Measurements from ENCODE around the gene VMP1.
"Not testable (repeated sequence)": the region's sequence is repeated elsewhere in the genome, so short reads cannot be mapped to it uniquely, and the experiment has no call there.

Gene VMP1

DNA sequence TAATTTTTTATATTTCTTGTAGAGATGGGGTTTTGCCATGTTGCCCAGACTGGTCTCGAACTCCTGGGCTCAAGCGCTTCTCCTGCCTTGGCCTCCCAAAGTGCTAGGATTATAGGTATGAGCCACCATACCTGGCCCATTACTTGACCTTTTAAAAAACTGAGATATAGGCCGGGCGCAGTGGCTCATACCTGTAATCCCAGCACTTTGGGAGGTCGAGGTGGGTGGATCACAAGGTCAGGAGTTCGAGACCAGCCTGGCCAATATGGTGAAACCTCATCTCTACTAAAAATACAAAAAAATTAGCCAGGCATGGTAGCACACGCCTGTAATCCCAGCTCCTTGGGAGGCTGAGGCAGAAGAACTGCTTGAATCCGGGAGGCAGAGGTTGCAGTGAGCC is 166.0 kb downstream of the VMP1 start:
- not testable (repeated sequence) for DNase-seq

DNA sequence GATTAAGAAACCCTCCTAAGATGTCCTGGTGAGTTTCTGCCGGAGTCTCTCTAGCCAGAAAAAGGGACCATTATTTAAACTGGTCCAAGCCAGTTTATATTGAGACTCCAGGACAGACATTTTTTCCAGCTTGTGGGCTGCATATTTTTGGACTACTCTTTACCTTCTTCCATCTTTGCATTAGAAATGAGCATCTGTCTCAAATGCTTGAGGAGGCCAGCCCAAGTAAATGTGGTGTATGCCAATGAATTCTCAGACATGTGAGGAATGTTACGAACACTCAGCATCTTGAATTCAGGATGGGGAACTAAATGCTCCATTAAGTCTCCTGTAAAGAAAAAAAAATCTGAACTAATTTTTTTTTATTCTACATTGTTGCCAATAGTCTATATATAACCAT is 166.9 kb downstream of the VMP1 start:
- DNase-seq = no peak

DNA sequence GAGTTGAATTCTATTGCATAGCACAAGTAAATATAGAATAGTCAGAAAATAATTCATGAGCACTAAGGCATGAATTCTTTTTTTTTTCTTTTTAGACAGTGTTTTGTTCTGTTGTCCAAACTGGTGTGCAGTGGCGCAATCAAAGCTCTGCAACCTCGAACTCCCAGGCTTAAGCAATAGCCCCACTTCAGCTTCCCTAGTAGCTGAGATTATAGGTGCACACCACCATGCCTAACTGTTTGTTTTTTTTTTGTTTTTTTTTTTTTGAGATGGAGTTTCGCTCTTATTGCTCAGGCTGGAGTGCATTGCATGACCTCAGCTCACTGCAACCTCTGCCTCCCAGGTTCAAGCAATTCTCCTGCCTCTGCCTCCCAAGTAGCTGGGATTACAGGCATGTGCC is 168.7 kb downstream of the VMP1 start:
- no peak for DNase-seq

DNA sequence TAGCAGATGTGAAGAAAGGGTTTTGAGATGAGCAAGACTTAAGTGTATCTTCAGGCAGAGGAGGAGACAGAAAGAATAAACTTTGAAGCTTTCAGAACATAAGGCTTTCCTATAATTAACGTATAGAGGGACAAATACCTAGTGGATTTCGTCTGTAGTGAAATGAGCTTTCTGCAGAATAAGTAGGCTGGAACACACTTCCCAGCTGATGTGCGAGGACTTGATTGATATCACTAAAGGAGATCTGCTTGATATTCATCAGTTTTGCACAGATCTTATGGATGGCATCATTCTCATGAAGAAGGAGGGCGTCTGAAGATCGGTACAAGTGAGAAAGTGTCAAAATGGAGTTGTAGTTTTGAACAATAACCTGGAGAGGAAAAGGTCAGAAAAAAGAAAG is 170.5 kb downstream of the VMP1 start:
- DNase-seq = no peak

DNA sequence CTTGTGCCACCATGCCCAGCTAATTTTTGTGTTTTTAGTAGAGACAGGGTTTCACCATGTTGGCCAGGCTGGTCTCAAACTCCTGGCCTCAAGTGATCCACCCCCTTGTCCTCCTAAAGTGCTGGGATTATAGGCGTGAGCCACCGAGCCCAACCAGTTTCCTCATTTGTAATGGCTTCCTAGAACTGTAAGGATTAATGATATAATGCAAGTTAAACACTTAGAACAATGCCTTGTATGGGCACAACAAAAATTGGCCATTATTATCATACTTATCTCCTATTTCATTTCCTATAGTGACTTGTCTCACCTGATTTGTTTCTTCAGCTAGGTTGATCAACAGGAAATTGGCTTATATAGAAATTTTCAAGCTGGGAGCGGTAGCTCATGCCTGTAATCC is 171.2 kb downstream of the VMP1 start:
- no peak for DNase-seq

DNA sequence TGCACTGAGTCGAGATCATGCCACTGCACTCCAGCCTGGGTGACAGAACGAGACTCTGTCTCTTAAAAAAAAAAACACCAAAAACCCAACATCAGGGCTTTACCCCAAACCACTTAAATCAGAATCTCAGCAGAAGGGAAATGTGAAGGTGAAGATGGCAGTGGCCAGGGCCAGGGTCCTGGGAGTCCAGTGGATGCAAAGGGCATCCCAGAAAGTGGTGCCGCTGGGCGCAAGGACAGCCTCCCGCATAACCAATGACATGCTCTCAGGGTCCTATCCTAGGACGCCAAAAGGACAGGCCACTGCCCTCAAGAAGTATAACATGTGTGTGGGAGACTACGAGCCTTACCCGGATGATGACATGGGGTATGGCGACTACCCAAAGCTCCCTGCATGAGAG is 177.4 kb downstream of the VMP1 start:
- no peak for DNase-seq

DNA sequence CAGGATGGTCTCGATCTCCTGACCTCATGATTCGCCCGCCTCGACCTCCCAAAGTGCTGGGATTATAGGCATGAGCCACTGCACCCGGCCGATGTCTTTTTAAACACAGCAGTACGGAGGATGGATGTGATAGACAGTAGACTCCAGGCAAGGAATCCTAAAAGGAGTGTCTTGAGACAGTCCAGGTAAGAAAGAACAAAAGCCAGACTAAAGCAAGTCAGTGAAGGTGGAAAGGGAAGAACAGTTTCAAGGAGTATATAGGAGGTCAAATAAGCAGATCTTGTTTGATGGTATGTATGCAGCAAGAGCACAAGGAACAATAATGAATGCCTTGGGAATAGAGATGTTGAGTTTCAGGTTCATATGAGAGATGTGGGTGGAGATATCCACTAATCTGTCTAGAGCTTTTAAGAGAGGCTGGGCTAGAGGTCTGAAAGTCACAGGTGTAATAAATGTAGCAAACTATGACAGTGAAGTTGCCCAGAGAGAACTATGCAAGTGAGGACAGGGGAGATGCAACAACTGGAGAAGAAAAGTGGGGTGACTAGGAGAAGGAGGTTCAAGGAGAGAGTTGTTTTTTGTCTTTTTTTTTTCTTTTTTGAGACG is 180.8 kb downstream of the VMP1 start:
- DNase-seq = no peak

DNA sequence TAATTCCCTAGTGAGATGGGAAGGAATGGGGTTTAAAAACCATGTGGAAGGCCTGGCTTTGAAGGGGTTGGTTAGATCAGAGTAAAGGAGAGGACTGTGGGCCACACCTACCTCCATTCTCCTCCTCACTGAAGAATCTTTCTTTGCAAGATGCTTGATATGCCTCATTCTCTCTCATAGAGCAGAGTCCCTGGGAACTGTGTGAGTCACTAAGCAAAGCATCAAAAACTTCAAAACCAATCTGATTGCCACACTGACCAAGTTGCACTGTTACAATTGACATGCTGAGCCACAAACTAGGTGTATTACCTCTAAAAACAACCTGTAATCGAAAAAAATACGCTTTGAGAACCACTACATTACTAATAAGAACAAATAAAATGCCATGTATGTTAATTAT is 183.3 kb downstream of the VMP1 start:
- no peak for DNase-seq

All from activated CD4-positive, CD25-positive, alpha-beta regulatory T cell treated with anti-CD3 and anti-CD28 coated beads, Interleukin-2, amount 50 U/mL, for 72 hours (primary cell).